HG02840 (cell line): ENCODE data around the gene ANKRD11.
"Not testable (repeated sequence)": the region's sequence is repeated elsewhere in the genome, so short reads cannot be mapped to it uniquely, and the experiment has no call there.

Experiments
- ATAC-seq: cut with Tn5 transposase; IDR thresholded peaks from one replicate; pipeline ENCODE4 v1.9.1; 2021; ENCODE audit warnings: mild to moderate bottlenecking, moderate library complexity, moderate number of reproducible peaks; ENCODE audit not compliant: unreplicated experiment, low FRiP score

ANKRD11 gene

GRCh38 chr16:89482150-89482816 is 8.1 kb downstream of the ANKRD11 start:
- ATAC-seq, result no peak

- no peak for ATAC-seq
Measured at GRCh38 chr16:89481356-89481955, 8.9 kb downstream of the ANKRD11 start.

- no peak for ATAC-seq
Measured at GRCh38 chr16:89478576-89479221, 11.7 kb downstream of the ANKRD11 start.

- ATAC-seq, result no peak
Measured at GRCh38 chr16:89476811-89477261, 13.5 kb downstream of the ANKRD11 start.

DNA sequence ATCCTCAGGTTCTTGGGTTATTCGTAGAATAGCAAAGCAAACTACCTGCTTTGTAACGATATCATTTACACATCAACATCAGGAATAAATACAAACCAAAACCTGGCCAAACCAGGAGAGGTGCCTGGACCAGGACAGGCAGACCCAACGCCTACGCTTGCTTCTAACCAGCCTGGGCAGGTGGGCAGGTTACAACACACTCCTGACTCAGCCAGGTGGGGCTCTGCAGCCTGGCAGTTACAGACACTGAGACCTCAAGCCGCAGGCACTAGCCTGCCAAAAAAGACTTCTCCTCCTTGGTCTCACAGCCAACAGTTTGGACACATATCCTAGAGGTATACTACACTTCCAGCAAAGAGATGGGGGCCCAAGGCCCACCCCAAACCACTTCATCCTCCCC is 14.0 kb downstream of the ANKRD11 start:
- ATAC-seq, result no peak

- no peak for ATAC-seq
Measured at GRCh38 chr16:89475144-89475543, 15.2 kb downstream of the ANKRD11 start.

DNA sequence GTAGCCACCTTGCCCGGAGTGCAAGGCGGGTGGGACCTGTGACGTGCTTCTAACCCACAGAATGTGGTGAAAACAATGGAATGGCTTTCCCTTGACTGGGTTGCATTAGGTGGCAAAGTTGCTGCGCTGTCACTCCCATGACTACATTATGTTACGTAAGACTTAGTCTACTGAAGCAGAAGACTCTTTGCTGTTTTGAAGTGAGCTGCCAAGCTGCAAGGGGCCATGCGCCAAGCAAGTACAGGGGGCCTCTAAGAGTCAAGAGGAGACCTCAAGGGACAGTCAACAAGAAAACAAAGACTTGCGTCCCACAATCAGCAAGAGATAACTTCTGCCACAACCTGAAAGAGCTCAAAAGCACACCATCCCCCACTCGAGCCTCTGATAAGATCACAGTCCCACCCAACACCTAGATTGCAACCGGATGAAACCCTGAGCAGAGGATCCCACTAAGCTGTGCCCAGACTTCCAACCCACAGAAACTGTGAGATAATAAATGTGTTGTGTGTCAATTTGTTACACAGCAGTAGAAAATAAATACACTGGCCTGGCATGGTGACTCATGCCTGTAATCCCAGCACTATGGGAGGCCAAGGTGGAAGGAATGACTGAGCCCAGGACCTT is 16.5 kb downstream of the ANKRD11 start:
- ATAC-seq, result no peak

DNA sequence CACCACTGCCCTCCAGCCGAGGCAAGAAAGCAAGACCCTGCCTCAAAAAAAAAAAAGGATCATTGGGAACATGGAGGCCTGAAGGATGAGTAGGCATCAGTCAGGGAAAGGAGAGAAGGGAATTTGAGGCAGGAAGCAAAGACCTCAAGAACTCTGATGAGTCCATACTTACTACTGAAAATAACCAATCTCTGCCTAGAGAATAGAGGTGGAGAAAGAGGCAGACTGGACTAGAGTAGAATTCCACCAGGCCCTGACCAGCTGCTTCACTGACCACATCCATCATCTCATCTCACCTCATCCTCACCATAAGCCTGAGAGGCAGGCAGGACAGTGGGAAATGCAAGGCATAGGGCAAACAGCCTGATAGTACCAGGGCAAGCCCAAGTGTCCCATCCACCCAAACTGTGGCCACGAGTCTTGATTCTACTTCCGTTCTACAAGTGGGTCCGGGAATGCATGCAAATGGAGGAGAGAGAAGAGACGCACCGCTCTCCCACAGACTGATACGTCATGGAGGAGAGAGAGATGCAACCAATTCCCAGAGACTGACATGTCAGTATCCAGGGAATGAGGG is 17.1 kb downstream of the ANKRD11 start:
- no peak for ATAC-seq

DNA sequence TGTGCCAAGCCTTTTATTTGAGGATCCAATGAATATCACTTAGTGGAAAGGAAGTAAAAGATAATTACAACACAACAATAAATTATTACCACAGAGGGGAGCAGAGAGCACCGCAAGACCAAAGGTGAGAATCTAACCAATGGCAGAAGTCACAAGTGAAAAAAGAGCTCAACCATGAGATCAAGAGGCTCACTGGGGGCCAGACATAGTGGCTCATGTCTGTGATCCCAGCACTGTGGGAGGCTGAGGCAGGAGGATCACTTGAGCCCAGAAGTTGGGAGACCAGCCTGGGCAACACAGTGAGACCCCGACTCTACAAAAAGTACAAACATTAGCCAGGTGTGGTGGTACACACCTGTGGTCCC is 17.7 kb downstream of the ANKRD11 start:
- ATAC-seq, result no peak

GRCh38 chr16:89467382-89467781 is 23.0 kb downstream of the ANKRD11 start:
- no peak for ATAC-seq

- ATAC-seq, result no peak
Measured at GRCh38 chr16:89466920-89467319, 23.4 kb downstream of the ANKRD11 start.

DNA sequence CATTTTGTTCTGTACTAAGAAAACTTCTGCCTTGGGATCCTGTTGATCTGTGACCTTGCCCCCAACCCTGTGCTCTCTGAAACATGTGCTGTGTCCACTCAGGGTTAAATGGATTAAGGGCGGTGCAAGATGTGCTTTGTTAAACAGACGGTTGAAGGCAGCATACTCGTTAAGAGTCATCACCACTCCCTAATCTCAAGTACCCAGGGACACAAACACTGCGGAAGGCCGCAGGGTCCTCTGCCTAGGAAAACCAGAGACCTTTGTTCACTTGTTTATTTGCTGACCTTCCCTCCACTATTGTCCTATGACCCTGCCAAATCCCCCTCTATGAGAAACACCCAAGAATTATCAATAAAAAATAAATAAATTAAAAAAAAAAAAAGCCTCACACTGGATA is 27.0 kb downstream of the ANKRD11 start:
- ATAC-seq, result not testable (repeated sequence)

DNA sequence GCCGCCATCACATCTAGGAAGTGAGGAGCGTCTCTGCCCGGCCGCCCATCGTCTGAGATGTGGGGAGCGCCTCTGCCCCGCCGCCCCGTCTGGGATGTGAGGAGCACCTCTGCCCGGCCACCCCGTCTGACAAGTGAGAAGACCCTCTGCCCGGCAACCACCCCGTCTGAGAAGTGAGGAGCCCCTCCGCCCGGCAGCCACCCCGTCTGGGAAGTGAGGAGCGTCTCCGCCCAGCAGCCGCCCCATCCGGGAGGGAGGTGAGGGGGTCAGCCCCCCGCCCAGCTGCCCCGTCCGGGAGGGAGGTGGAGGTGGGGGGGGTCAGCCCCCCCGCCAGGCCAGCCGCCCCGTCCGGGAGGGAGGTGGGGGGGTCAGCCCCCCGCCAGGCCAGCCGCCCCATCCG is 27.7 kb downstream of the ANKRD11 start:
- ATAC-seq, result not testable (repeated sequence)

DNA sequence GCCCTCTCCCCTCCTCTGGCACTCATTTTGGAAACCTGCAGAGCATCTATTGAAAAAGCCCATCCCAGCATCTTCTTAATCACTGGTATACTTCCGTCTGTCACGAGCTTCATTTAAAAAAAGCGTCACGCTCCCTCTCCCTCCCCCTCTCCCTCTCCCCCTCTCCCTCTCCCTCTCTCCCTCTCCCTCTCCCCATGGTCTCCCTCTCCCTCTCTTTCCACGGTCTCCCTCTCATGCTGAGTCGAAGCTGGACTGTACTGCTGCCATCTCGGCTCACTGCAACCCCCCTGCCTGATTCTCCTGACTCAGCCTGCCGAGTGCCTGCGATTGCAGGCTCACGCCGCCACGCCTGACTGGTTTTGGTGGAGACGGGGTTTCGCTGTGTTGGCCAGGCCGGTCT is 28.5 kb downstream of the ANKRD11 start:
- not testable (repeated sequence) for ATAC-seq

DNA sequence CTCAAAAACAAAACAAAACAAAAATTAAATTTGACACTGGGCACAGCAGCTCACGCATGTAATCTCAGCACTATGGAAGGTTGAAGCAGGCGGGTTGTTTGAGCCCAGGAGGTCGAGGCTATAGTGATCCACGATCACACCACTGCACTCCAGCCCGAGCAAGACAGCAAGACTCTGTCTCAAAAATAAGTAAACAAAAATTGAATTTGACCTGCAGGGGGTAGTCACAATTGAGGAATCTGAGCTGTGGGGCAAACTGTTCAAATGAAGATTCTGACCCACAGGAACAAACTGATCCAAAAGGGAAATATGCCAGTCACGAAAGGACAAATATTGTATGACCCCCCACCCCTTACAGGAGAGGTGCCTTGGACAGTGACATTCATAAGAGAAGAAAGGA is 29.8 kb downstream of the ANKRD11 start:
- no peak for ATAC-seq

GRCh38 chr16:89458967-89459366 is 31.4 kb downstream of the ANKRD11 start:
- no peak for ATAC-seq

DNA sequence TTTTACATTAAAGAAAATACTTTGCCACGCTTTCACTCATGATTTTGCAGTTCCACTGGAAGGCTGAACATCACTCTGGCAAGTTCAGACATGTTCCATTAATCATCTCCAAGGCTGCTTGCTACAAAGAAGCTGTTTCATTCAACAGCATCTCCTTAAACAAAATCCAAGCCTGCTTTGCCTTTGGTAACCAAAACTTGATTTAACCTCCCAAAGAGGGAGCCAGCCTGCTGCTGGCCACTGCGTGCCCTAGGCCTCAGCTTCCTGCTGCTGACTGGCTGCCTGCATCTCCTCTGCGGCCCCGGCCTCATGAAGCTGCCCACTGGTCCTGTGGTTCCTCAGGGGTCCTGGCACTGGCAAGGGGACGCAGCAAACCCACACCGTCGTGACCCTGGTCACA is 31.8 kb downstream of the ANKRD11 start:
- no peak for ATAC-seq

DNA sequence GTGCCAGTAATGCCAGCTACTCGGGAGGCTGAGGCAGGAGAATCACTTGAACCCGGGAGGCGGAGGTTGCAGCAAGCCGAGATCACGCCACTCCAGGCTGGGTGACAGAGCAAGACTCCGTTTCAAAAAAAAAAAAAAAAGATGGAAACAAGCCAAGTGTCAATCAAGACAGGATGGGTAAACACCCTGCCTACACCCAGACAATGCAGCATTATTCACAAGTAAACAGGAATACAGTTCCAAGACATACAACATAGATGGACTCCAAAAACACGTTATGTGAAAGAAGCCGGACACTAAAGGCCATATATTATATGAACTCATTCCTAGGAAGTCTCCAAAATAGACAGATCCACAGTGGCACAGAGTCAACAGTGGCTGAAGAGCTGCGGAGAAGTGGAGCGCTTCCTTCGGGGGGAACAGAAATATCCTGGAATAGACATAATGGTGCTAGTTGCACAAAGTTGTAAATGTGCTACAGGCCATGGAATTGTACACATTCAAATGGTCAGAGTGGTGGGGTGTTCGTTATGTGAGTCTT is 33.9 kb downstream of the ANKRD11 start:
- no peak for ATAC-seq

DNA sequence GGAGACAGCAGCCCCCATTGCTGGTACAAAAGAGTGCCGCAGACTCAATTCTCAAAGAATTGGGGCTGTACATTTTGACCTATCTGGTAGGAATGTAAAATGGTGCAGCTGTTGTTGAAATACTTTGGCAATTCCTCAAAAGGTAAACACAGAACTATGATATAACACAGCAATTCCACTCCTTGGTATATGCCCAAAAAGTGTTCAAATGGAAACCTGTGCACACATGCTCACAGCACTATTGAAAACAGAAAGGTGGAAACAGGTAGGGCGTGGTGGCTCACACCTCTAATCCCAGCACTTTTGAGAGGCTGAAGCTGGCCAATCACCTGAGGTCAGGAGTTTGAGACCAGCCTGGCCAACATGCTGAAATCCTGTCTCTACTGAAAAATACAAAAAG is 34.7 kb downstream of the ANKRD11 start:
- no peak for ATAC-seq

DNA sequence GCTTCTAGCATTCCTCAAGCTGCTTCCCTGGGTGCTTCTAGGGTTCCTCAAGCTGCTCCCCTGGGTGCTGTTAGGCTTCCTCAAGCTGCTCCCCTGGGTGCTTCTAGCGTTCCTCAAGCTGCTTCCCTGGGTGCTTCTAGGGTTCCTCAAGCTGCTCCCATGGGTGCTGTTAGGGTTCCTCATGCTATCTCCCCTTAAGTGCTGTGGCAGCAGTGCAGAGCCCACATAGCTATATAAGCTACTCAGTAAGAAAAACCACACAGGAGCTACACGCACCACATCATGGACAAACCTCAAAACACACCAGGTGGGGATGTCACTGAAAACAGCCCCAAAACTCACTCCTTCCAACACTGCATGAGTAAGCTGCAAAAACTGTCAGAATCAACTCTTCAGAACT is 35.2 kb downstream of the ANKRD11 start:
- ATAC-seq, result no peak
